Neuronal stem cell (in vitro differentiated cells): ENCODE results near the gene GALNT14.

ENCODE experiments used
- DNase-seq: peaks from one replicate; pipeline ENCODE4 v3.0.0-alpha.2; 2013; ENCODE audit warnings: low spot score
- H2AFZ ChIP-seq: one replicate; pipeline ENCODE4 v1.6.1; 2013; ENCODE audit warnings: mild to moderate bottlenecking, low read length, inconsistent platforms
- H2AK5ac ChIP-seq: 2 replicates; pipeline ENCODE4 v1.6.1; 2013; ENCODE audit warnings: low read depth, mild to moderate bottlenecking, inconsistent platforms, low read length, moderate library complexity, mixed read lengths
- H2BK120ac ChIP-seq: 2 replicates; pipeline ENCODE4 v1.6.1; 2013; ENCODE audit warnings: low read depth, mild to moderate bottlenecking, inconsistent platforms, low read length, moderate library complexity, mixed read lengths
- H2BK12ac ChIP-seq: one replicate; pipeline ENCODE4 v1.6.1; 2013; ENCODE audit warnings: low read length, inconsistent platforms
- H2BK15ac ChIP-seq: 2 replicates; pipeline ENCODE4 v1.6.1; 2013; ENCODE audit warnings: mild to moderate bottlenecking, low read length, inconsistent platforms, mixed read lengths
- H2BK5ac ChIP-seq: one replicate; pipeline ENCODE4 v1.6.1; 2013; ENCODE audit warnings: inconsistent platforms, mild to moderate bottlenecking, low read length, moderate library complexity
- H3K14ac ChIP-seq: one replicate; pipeline ENCODE4 v1.6.1; 2013; ENCODE audit warnings: low read length, inconsistent platforms
- H3K18ac ChIP-seq: 2 replicates; pipeline ENCODE4 v1.6.1; 2013; ENCODE audit warnings: low read length, inconsistent platforms
- H3K23ac ChIP-seq: 2 replicates; pipeline ENCODE4 v1.6.1; 2013; ENCODE audit warnings: low read depth, mild to moderate bottlenecking, mixed read lengths, low read length, inconsistent platforms; ENCODE audit not compliant: poor library complexity
- H3K27ac ChIP-seq: replicated peaks from 3 replicates; pipeline ENCODE4 v1.5.1; 2013; ENCODE audit warnings: low read length, inconsistent platforms
- H3K27me3 ChIP-seq, 3 experiments: 2 replicates each; pipeline ENCODE4 v1.6.1; 2013; ENCODE audit warnings: low read length in 3 of 3, mild to moderate bottlenecking in 2 of 3, inconsistent platforms in 1 of 3, low read depth in 1 of 3, mixed read lengths in 1 of 3, moderate library complexity in 1 of 3; ENCODE audit not compliant: control insufficient read depth in 3 of 3, insufficient read depth in 3 of 3
- H3K36me3 ChIP-seq, 2 donors: replicated peaks in 1 of 2; 2 replicates each; pipeline ENCODE4 v1.6.1; 2013; ENCODE audit warnings: low read length in 2 of 2; ENCODE audit not compliant: control insufficient read depth in 2 of 2, insufficient read depth in 2 of 2
- H3K4ac ChIP-seq: 2 replicates; pipeline ENCODE4 v1.6.1; 2013; ENCODE audit warnings: inconsistent platforms, mild to moderate bottlenecking, low read length, moderate library complexity
- H3K4me1 ChIP-seq, 2 donors: 1 replicate in 1 of 2; 2 replicates in 1 of 2; pipeline ENCODE4 v1.6.1; 2013; ENCODE audit warnings: low read length in 2 of 2, low read depth in 1 of 2; ENCODE audit not compliant: control insufficient read depth in 2 of 2, insufficient read depth in 1 of 2
- H3K4me2 ChIP-seq: one replicate; pipeline ENCODE4 v1.6.1; 2013; ENCODE audit warnings: mild to moderate bottlenecking, low read length, inconsistent platforms; ENCODE audit not compliant: insufficient read depth, poor library complexity, severe bottlenecking
- H3K4me3 ChIP-seq, 2 donors: 2 replicates each; pipeline ENCODE4 v1.5.1; 2013; ENCODE audit warnings: low read length in 2 of 2, mild to moderate bottlenecking in 2 of 2, inconsistent platforms in 1 of 2, moderate library complexity in 1 of 2
- H3K79me1 ChIP-seq: one replicate; pipeline ENCODE4 v1.6.1; 2013; ENCODE audit warnings: low read depth, mild to moderate bottlenecking, inconsistent platforms, low read length, moderate library complexity
- H3K9ac ChIP-seq: one replicate; pipeline ENCODE4 v1.6.1; 2013; ENCODE audit warnings: mild to moderate bottlenecking, low read depth, low read length, inconsistent platforms; ENCODE audit not compliant: poor library complexity
- H3K9me3 ChIP-seq, 2 donors: replicated peaks in 1 of 2; 2 replicates each; pipeline versions ENCODE3 to v1.6.1; 2013; ENCODE audit warnings: low read length in 2 of 2, mild to moderate bottlenecking in 2 of 2, inconsistent platforms in 1 of 2, low read depth in 1 of 2, mixed read lengths in 1 of 2, moderate library complexity in 1 of 2; ENCODE audit not compliant: control insufficient read depth in 2 of 2, insufficient read depth in 1 of 2
- H4K8ac ChIP-seq: one replicate; pipeline ENCODE4 v1.6.1; 2013; ENCODE audit warnings: low read depth, mild to moderate bottlenecking, inconsistent platforms, low read length, moderate library complexity
- H4K91ac ChIP-seq: one replicate; pipeline ENCODE4 v1.6.1; 2013; ENCODE audit warnings: low read length, low read depth, mild to moderate bottlenecking, inconsistent platforms; ENCODE audit not compliant: poor library complexity
- WGBS, 2 donors: extraction: QIAGEN DNeasy Blood & Tissue Kit; methylation state at CpG; one replicate each; pipeline ENCODE4 v1.1.7; 2013; ENCODE audit warnings: missing lambda C conversion rate in 2 of 2, mixed read lengths in 1 of 2; ENCODE audit not compliant: insufficient read length in 2 of 2, insufficient replicate concordance in 1 of 2; ENCODE audit errors: extremely low coverage in 2 of 2; 5-methylcytosine and 5-hydroxymethylcytosine counted together

GALNT14 gene

DNA sequence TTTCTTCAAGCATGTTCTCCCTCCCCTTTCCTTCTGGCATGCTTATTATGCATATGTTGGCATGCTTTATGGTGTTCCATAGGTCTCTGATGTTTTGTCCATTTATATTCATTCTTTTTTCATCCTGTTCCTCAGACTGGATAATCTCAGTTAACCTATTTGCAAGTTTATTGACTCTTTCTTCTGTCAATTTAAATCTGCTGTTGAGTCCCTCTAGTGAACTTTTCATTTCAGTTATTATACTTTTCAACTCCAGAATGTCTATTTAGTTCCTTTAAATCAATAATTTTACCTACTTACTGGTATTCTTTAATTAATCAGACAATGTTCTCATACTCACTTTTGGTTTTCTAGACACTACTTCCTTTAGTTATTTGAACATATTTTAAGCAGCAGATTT lies 101.2 kb downstream of the GALNT14 start:
- Histone ChIP-seq H2BK15ac (no peak overlapping the region), H2BK5ac (no peak overlapping the region), H3K79me1 (no peaks in the 10 kb centered on the region), H3K9me3 (peaks cover 0 to 2% of the 10 kb centered on the region in 2 donors), H3K36me3 (no peaks in the 10 kb centered on the region), H3K9ac (no peak overlapping the region), H3K4me3 (no peak overlapping the region), H2AK5ac (no peak overlapping the region), H3K4me1 (no peaks in the 10 kb centered on the region), H2BK12ac (no peak overlapping the region), H4K91ac (no peak overlapping the region), H4K8ac (no peak overlapping the region), H3K14ac (no peak overlapping the region), H3K4me2 (no peak overlapping the region), H3K18ac (no peak overlapping the region), H2BK120ac (no peak overlapping the region), H3K4ac (no peak overlapping the region), H3K27me3 (no peaks in the 10 kb centered on the region), H3K23ac (no peak overlapping the region), H3K27ac (no peak overlapping the region), H2AFZ (no peak overlapping the region)
- DNase-seq: no peak

DNA sequence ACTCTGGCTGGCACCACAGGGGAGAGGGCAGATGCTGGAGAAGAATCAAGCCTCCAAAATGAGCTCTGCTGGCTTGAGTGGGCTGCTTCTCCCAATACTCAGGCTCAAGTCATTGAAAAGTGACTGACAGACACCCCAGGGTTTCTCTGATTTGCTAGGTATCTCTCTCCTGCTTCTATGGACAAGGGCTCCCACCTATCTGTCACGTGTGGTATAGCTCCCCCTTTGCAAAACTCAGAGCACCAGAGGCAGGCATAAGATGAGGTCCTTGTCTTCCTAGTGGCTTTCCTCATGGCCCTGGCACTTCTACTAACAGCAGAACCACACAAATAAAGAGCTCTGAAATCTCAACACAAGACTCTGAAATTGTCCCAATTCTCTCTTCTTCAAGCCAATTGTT lies 105.2 kb downstream of the GALNT14 start:
- Histone ChIP-seq H3K79me1 (no peaks in the 10 kb centered on the region), H3K4ac (no peak overlapping the region), H2BK12ac (no peak overlapping the region), H3K18ac (no peak overlapping the region), H3K9ac (no peak overlapping the region), H3K9me3 (peaks cover 0 to 2% of the 10 kb centered on the region in 2 donors), H3K4me3 (no peak overlapping the region), H3K36me3 (no peaks in the 10 kb centered on the region), H2BK5ac (no peak overlapping the region), H3K4me2 (no peak overlapping the region), H2BK15ac (no peak overlapping the region), H4K91ac (no peak overlapping the region), H2AFZ (no peak overlapping the region), H2AK5ac (no peak overlapping the region), H3K23ac (no peak overlapping the region), H4K8ac (no peak overlapping the region), H3K27me3 (no peaks in the 10 kb centered on the region), H3K27ac (no peak overlapping the region), H2BK120ac (no peak overlapping the region), H3K4me1 (peaks cover 0 to 3% of the 10 kb centered on the region in 2 donors), H3K14ac (no peak overlapping the region)
- no CpG with 5 or more reads among the region's 1 CpG for WGBS, 2 donors
- DNase-seq: no peak

- Histone ChIP-seq H3K14ac (no peak overlapping the region), H3K4me2 (no peak overlapping the region), H4K91ac (no peak overlapping the region), H3K9me3 (no peaks in the 10 kb centered on the region), H3K27me3 (no peaks in the 10 kb centered on the region), H3K4ac (no peak overlapping the region), H3K4me1 (peaks cover 0 to 3% of the 10 kb centered on the region in 2 donors), H3K36me3 (no peaks in the 10 kb centered on the region), H2BK15ac (no peak overlapping the region), H2BK5ac (no peak overlapping the region), H3K4me3 (no peak overlapping the region), H4K8ac (no peak overlapping the region), H2BK120ac (no peak overlapping the region), H3K27ac (no peak overlapping the region), H3K23ac (no peak overlapping the region), H3K18ac (no peak overlapping the region), H2BK12ac (no peak overlapping the region), H3K79me1 (no peaks in the 10 kb centered on the region), H2AK5ac (no peak overlapping the region), H2AFZ (no peak overlapping the region), H3K9ac (no peak overlapping the region)
- WGBS, 2 donors: no CpG with 5 or more reads among the region's 3 CpGs
- no peak for DNase-seq
Observed at GRCh38 chr2:31032475-31032874, 105.8 kb downstream of the GALNT14 start.

GRCh38 chr2:31031132-31031706 lies 107.0 kb downstream of the GALNT14 start:
- Histone ChIP-seq H4K8ac (no peak overlapping the region), H2BK15ac (no peak overlapping the region), H3K79me1 (no peaks in the 10 kb centered on the region), H2AK5ac (no peak overlapping the region), H3K18ac (no peak overlapping the region), H3K4me2 (no peak overlapping the region), H3K23ac (no peak overlapping the region), H3K14ac (no peak overlapping the region), H2BK12ac (no peak overlapping the region), H2BK5ac (no peak overlapping the region), H3K4me1 (peaks cover 0 to 3% of the 10 kb centered on the region in 2 donors), H3K9me3 (no peaks in the 10 kb centered on the region), H2AFZ (no peak overlapping the region), H3K9ac (no peak overlapping the region), H2BK120ac (no peak overlapping the region), H3K27me3 (no peaks in the 10 kb centered on the region), H3K36me3 (no peaks in the 10 kb centered on the region), H4K91ac (no peak overlapping the region), H3K27ac (no peak overlapping the region), H3K4ac (no peak overlapping the region), H3K4me3 (no peak overlapping the region)
- no peak for DNase-seq
- no CpG with 5 or more reads among the region's 1 CpG for WGBS, 2 donors
